ENCODE measurements around the gene HIF1A. TPM values are rescaled to one million over a fixed set of nuclear protein-coding genes. Genes with fewer than 3 reads are reported as not detected.

Gene HIF1A
- total and polyA plus RNA-seq, 11 donors: 12.8 to 157 (median 72.8) TPM

GRCh38 chr14:61678975-61679374 lies 16.3 kb upstream of the HIF1A start:
- no peak for DNase-seq
- Histone ChIP-seq H3K9me3 (no peaks in the 10 kb centered on the region), H3K4me3 (no peak overlapping the region), H3K27ac (no peak overlapping the region), H3K27me3 (no peaks in the 10 kb centered on the region), H3K4me1 (no peaks in the 10 kb centered on the region), H3K36me3 (no peaks in the 10 kb centered on the region)
- ATAC-seq: no peak
- intact Hi-C loops (cut with DNase I): no loop called here
- 62 to 76% (median 73%) methylated on average over 2 of the region's 2 CpGs for WGBS, 4 donors
- no peak for TF ChIP-seq CTCF (IDR thresholded peaks at IDR 0.05)
- no peak for TF ChIP-seq POLR2A (IDR thresholded peaks at IDR 0.05)

- Histone ChIP-seq H3K4me1 (no peaks in the 10 kb centered on the region), H3K9me3 (no peaks in the 10 kb centered on the region), H3K27ac (no peak overlapping the region), H3K36me3 (no peaks in the 10 kb centered on the region), H3K4me3 (no peak overlapping the region), H3K27me3 (no peaks in the 10 kb centered on the region)
- DNase-seq (no peak), ATAC-seq (no peak)
- WGBS, 4 donors: 94 to 97% (median 95%) methylated on average over 6 of the region's 6 CpGs
- intact Hi-C loops (cut with DNase I): no loop called here
- TF ChIP-seq CTCF (IDR thresholded peaks at IDR 0.05) (no peak), POLR2A (IDR thresholded peaks at IDR 0.05) (no peak)
These were observed 13.9 kb upstream of the HIF1A start for GRCh38 chr14:61681413-61681812.

DNA sequence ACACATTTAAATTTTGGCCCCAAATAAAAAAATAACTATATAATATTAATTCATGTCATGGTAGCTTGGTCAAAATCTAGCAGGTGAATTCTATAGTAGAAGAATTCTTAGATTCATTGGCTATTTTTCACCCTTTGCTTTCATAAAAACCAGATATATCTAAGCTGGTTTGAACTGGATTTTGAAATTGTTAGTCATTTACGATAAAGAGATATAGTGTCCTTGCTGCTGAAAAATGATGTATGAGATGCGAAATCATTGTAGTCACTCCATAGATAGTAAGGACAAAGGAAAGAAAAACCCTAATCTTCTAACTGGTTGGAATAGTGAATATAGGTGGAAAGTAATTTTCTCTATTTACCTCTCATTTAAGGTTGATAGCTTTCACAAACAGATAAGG lies 12.2 kb upstream of the HIF1A start:
- no peaks in the 10 kb centered on the region for H3K9me3 ChIP-seq
- ATAC-seq (no peak), DNase-seq (no peak)
- TF ChIP-seq CTCF (IDR thresholded peaks at IDR 0.05) (no peak), POLR2A (IDR thresholded peaks at IDR 0.05) (no peak)
- no peak overlapping the region for H3K27ac ChIP-seq
- no peaks in the 10 kb centered on the region for H3K36me3 ChIP-seq
- WGBS, 4 donors: 94 to 96% (median 95%) methylated on average over 2 of the region's 2 CpGs
- intact Hi-C loops (cut with DNase I): no loop called here
- no peaks in the 10 kb centered on the region for H3K27me3 ChIP-seq
- H3K4me3 ChIP-seq: no peak overlapping the region
- H3K4me1 ChIP-seq: no peaks in the 10 kb centered on the region

- WGBS, 4 donors: 60 to 65% (median 64%) methylated on average over 3 of the region's 3 CpGs
- TF ChIP-seq POLR2A (IDR thresholded peaks at IDR 0.05) (no peak), CTCF (IDR thresholded peaks at IDR 0.05) (no peak)
- Histone ChIP-seq H3K4me1 (peaks cover 0 to 6% (median 1%) of the 10 kb centered on the region in 12 donors), H3K9me3 (peaks cover 0 to 4% (median 0%) of the 10 kb centered on the region in 12 donors), H3K27ac (no peak overlapping the region), H3K27me3 (no peaks in the 10 kb centered on the region), H3K36me3 (no peaks in the 10 kb centered on the region), H3K4me3 (no peak overlapping the region)
- ATAC-seq (no peak), DNase-seq (no peak)
- intact Hi-C loops (cut with DNase I): loop anchor here in 5 of 10 donors (10.0 kb wide), 2 partner anchors 105 to 125 kb away; no protein-coding TSS in a partner anchor
These were observed 5.3 kb upstream of the HIF1A start for GRCh38 chr14:61690039-61690438.

All from heart left ventricle (tissue), 16 donors.